IPS-11a (cell line): ENCODE measurements around the gene SYT7.

ENCODE experiments used
- H3K4me3 ChIP-seq: one replicate; pipeline ENCODE4 v1.5.1; 2013; ENCODE audit warnings: low read depth, low read length, control low read depth

SYT7 gene

GRCh38 chr11:61555051-61555969 lies 25.6 kb downstream of the SYT7 start:
- peak overlapping the region; percentile 18 for H3K4me3 ChIP-seq

GRCh38 chr11:61554172-61554988 lies 26.5 kb downstream of the SYT7 start:
- no peak overlapping the region for H3K4me3 ChIP-seq

GRCh38 chr11:61553373-61554171 lies 27.3 kb downstream of the SYT7 start:
- no peak overlapping the region for H3K4me3 ChIP-seq

GRCh38 chr11:61552108-61552635 lies 28.7 kb downstream of the SYT7 start:
- no peak overlapping the region for H3K4me3 ChIP-seq

- no peak overlapping the region for H3K4me3 ChIP-seq
Observed at GRCh38 chr11:61551634-61552033, 29.2 kb downstream of the SYT7 start.

GRCh38 chr11:61550665-61551227 lies 30.1 kb downstream of the SYT7 start:
- H3K4me3 ChIP-seq: no peak overlapping the region

GRCh38 chr11:61549662-61550568 lies 31.0 kb downstream of the SYT7 start:
- no peak overlapping the region for H3K4me3 ChIP-seq

- H3K4me3 ChIP-seq: no peak overlapping the region
Observed at GRCh38 chr11:61549177-61549576, 31.7 kb downstream of the SYT7 start.

- no peak overlapping the region for H3K4me3 ChIP-seq
Observed at GRCh38 chr11:61547246-61547645, 33.6 kb downstream of the SYT7 start.

- no peak overlapping the region for H3K4me3 ChIP-seq
Observed at GRCh38 chr11:61546663-61547062, 34.2 kb downstream of the SYT7 start.

GRCh38 chr11:61545921-61546320 lies 35.0 kb downstream of the SYT7 start:
- H3K4me3 ChIP-seq: no peak overlapping the region

- H3K4me3 ChIP-seq: no peak overlapping the region
Observed at GRCh38 chr11:61545341-61545740, 35.5 kb downstream of the SYT7 start.

- no peak overlapping the region for H3K4me3 ChIP-seq
Observed at GRCh38 chr11:61544466-61544865, 36.4 kb downstream of the SYT7 start.

GRCh38 chr11:61543606-61544306 lies 37.1 kb downstream of the SYT7 start:
- H3K4me3 ChIP-seq: no peak overlapping the region

- H3K4me3 ChIP-seq: no peak overlapping the region
Observed at GRCh38 chr11:61542705-61543104, 38.2 kb downstream of the SYT7 start.

GRCh38 chr11:61542024-61542461 lies 38.8 kb downstream of the SYT7 start:
- no peak overlapping the region for H3K4me3 ChIP-seq

- no peak overlapping the region for H3K4me3 ChIP-seq
Observed at GRCh38 chr11:61541598-61541997, 39.3 kb downstream of the SYT7 start.

GRCh38 chr11:61540528-61540927 lies 40.3 kb downstream of the SYT7 start:
- no peak overlapping the region for H3K4me3 ChIP-seq

- H3K4me3 ChIP-seq: no peak overlapping the region
Observed at GRCh38 chr11:61539831-61540357, 41.0 kb downstream of the SYT7 start.
